ENCODE results near the gene NKTR.

NKTR gene

GRCh38 chr3:42683875-42684598 lies 83.6 kb downstream of the NKTR start:
- no peak for DNase-seq

GRCh38 chr3:42684632-42685362 lies 84.3 kb downstream of the NKTR start:
- no peak for DNase-seq

GRCh38 chr3:42685363-42685881 lies 84.9 kb downstream of the NKTR start, which contains the start of gene KLHL40:
KLHL40 (plus strand) TSS chr3:42685537; CDS start chr3:42685619, 82 bp downstream.
- no peak for DNase-seq

GRCh38 chr3:42685891-42686820 lies 85.7 kb downstream of the NKTR start:
- DNase-seq: no peak

GRCh38 chr3:42686832-42687650 lies 86.6 kb downstream of the NKTR start:
- no peak for DNase-seq

- no peak for DNase-seq
These were observed 87.5 kb downstream of the NKTR start for GRCh38 chr3:42688016-42688415.

GRCh38 chr3:42688487-42689420 lies 88.3 kb downstream of the NKTR start:
- DNase-seq: no peak

GRCh38 chr3:42689421-42690014 lies 89.0 kb downstream of the NKTR start:
- DNase-seq: no peak

GRCh38 chr3:42690191-42690590 lies 89.7 kb downstream of the NKTR start:
- DNase-seq: no peak

- DNase-seq: no peak
These were observed 90.5 kb downstream of the NKTR start for GRCh38 chr3:42690766-42691680.

- no peak for DNase-seq
These were observed 91.6 kb downstream of the NKTR start for GRCh38 chr3:42691816-42692666.

- DNase-seq: no peak
These were observed 92.4 kb downstream of the NKTR start for GRCh38 chr3:42692667-42693529.

GRCh38 chr3:42693530-42693930 lies 93.0 kb downstream of the NKTR start:
- DNase-seq: no peak

- DNase-seq: no peak
These were observed 93.9 kb downstream of the NKTR start for GRCh38 chr3:42694366-42694765.

- no peak for DNase-seq
These were observed 96.1 kb downstream of the NKTR start for GRCh38 chr3:42696356-42697288.

Measured in NCI-H2081 (cell line).